DOHH2 (cell line): ENCODE results near the gene LSMEM2.
A peak's percentile ranks its signal among the peaks of the same experiment; 100 is the strongest.

Experiments
- H3F3A ChIP-seq: fragments of 200-600 bp; sonication (generic), shearing (Covaris generic); 2 replicates; pipeline ENCODE4 v1.6.0; 2016; ENCODE audit warnings: antibody characterized with exemption, mild to moderate bottlenecking; ENCODE audit not compliant: control insufficient read depth, insufficient read depth
- H3K27ac ChIP-seq: fragments of 200-600 bp; sonication (generic); 2 replicates; pipeline ENCODE4 v1.5.1; 2014; ENCODE audit warnings: low read depth, mild to moderate bottlenecking, low read length, moderate library complexity
- H3K27me3 ChIP-seq: fragments of 200-600 bp; sonication (generic); 2 replicates; pipeline ENCODE4 v1.6.1; 2014; ENCODE audit warnings: mild to moderate bottlenecking, low read length, mixed read lengths; ENCODE audit not compliant: control insufficient read depth
- H3K36me3 ChIP-seq: fragments of 200-600 bp; sonication (generic); 2 replicates; pipeline ENCODE4 v1.6.1; 2014; ENCODE audit warnings: mild to moderate bottlenecking, low read length, moderate library complexity, mixed read lengths; ENCODE audit not compliant: control insufficient read depth
- H3K4me1 ChIP-seq: fragments of 200-600 bp; sonication (generic); 2 replicates; pipeline ENCODE4 v1.6.1; 2014; ENCODE audit warnings: mild to moderate bottlenecking, low read length, mixed read lengths; ENCODE audit not compliant: control insufficient read depth
- H3K4me2 ChIP-seq: fragments of 200-600 bp; sonication (generic); 2 replicates; pipeline ENCODE4 v1.6.0; 2014; ENCODE audit warnings: mild to moderate bottlenecking, low read length, moderate library complexity
- H3K4me3 ChIP-seq: fragments of 200-600 bp; sonication (generic); 2 replicates; pipeline ENCODE4 v1.5.1; 2014; ENCODE audit warnings: mild to moderate bottlenecking, low read length, mixed read lengths
- H3K79me2 ChIP-seq: fragments of 200-600 bp; sonication (generic); 2 replicates; pipeline ENCODE4 v1.6.1; 2014; ENCODE audit warnings: mild to moderate bottlenecking, low read length, mixed read lengths; ENCODE audit not compliant: control insufficient read depth
- H3K9me2 ChIP-seq: fragments of 200-600 bp; sonication (generic); replicated peaks from 2 replicates; pipeline ENCODE4 v1.6.1; 2014; ENCODE audit warnings: mild to moderate bottlenecking, low read length, mixed read lengths; ENCODE audit not compliant: control insufficient read depth
- H3K9me3 ChIP-seq: fragments of 200-600 bp; sonication (generic); 2 replicates; pipeline ENCODE4 v1.6.1; 2014; ENCODE audit warnings: antibody characterized with exemption, low read length, mixed read lengths; ENCODE audit not compliant: control insufficient read depth, insufficient read depth
- H4K20me1 ChIP-seq: fragments of 200-600 bp; sonication (generic); 2 replicates; pipeline ENCODE4 v1.6.0; 2014; ENCODE audit warnings: low read depth, mild to moderate bottlenecking, antibody characterized with exemption, low read length, moderate library complexity; ENCODE audit not compliant: control insufficient read depth, insufficient read depth
- EZH2phosphoT487 ChIP-seq: fragments of 200-600 bp; sonication (generic); IDR thresholded peaks from 2 replicates; pipeline ENCODE4 v1.6.1; 2017; ENCODE audit warnings: borderline replicate concordance, mild to moderate bottlenecking, antibody characterized with exemption, low read length, moderate library complexity, mixed read lengths
- TF ChIP-seq, protein P1 (sequence below): fragments of 200-600 bp; sonication (generic); IDR thresholded peaks from one replicate; pipeline ENCODE4 v1.5.1; 2014; ENCODE audit warnings: antibody characterized with exemption, mild to moderate bottlenecking, low read depth, low read length; ENCODE audit not compliant: poor library complexity, severe bottlenecking

LSMEM2 gene

GRCh38 chr3:50323614-50324199 is 44.8 kb downstream of the LSMEM2 start:
- H4K20me1 ChIP-seq, result no peaks in the 10 kb centered on the region
- H3K27me3 ChIP-seq, result no peaks in the 10 kb centered on the region
- peaks cover 4% of the 10 kb centered on the region for H3F3A ChIP-seq
- H3K9me3 ChIP-seq, result no peaks in the 10 kb centered on the region
- TF ChIP-seq, protein P1, sequence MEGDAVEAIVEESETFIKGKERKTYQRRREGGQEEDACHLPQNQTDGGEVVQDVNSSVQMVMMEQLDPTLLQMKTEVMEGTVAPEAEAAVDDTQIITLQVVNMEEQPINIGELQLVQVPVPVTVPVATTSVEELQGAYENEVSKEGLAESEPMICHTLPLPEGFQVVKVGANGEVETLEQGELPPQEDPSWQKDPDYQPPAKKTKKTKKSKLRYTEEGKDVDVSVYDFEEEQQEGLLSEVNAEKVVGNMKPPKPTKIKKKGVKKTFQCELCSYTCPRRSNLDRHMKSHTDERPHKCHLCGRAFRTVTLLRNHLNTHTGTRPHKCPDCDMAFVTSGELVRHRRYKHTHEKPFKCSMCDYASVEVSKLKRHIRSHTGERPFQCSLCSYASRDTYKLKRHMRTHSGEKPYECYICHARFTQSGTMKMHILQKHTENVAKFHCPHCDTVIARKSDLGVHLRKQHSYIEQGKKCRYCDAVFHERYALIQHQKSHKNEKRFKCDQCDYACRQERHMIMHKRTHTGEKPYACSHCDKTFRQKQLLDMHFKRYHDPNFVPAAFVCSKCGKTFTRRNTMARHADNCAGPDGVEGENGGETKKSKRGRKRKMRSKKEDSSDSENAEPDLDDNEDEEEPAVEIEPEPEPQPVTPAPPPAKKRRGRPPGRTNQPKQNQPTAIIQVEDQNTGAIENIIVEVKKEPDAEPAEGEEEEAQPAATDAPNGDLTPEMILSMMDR, result no peak
- TF ChIP-seq EZH2phosphoT487, result no peak
- peaks cover 24% of the 10 kb centered on the region for H3K79me2 ChIP-seq
- H3K9me2 ChIP-seq, result no peaks in the 10 kb centered on the region
- H3K36me3 ChIP-seq, result peaks cover 31% of the 10 kb centered on the region
- H3K4me1 ChIP-seq, result peaks cover 34% of the 10 kb centered on the region
- H3K27ac ChIP-seq, result no peak overlapping the region
- H3K4me3 ChIP-seq, result no peak overlapping the region
- no peak overlapping the region for H3K4me2 ChIP-seq

DNA sequence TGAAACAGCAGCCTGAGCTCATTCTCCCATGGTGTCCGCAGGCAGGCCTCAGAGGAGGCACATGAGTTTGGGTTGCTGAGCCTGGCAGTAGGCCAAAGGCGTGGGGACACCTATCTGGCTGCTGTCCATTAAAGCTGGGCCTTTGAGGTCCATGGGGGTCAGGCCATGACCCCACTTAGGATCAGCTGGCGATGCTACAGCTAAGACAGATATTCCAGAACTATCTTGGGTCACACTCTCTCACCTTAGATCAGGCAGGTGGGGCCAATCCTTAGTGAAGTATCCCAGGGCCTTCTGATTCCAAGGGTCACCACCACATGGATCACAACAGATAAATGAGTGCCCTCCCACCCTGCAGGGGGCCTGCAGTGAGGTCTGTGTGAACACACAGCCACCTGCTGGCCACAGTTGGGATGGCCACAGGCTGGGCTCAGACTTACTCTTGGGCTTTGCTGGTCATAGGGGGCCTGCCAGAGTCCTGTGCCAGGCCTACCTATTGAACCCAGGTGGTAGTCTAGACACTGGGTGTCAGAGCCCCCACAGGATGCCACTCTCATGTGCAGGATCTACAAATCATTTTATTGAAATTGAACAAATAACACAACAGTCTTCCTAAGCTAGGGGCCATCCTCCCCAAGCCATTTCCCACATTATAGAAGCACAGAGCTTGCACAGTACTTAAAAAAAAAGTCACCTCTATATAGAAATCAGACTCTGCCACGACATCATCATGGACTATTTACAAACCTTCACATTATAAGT is 45.6 kb downstream of the LSMEM2 start:
- Histone ChIP-seq H3K27ac (no peak overlapping the region), H3K9me3 (no peaks in the 10 kb centered on the region), H3F3A (peaks cover 9% of the 10 kb centered on the region), H3K4me1 (peaks cover 38% of the 10 kb centered on the region), H3K79me2 (peaks cover 24% of the 10 kb centered on the region), H3K9me2 (no peaks in the 10 kb centered on the region), H3K36me3 (peaks cover 32% of the 10 kb centered on the region), H3K4me3 (no peak overlapping the region), H3K27me3 (no peaks in the 10 kb centered on the region), H3K4me2 (no peak overlapping the region), H4K20me1 (no peaks in the 10 kb centered on the region)
- TF ChIP-seq, protein P1, result peak; percentile 90
- no peak for TF ChIP-seq EZH2phosphoT487

DNA sequence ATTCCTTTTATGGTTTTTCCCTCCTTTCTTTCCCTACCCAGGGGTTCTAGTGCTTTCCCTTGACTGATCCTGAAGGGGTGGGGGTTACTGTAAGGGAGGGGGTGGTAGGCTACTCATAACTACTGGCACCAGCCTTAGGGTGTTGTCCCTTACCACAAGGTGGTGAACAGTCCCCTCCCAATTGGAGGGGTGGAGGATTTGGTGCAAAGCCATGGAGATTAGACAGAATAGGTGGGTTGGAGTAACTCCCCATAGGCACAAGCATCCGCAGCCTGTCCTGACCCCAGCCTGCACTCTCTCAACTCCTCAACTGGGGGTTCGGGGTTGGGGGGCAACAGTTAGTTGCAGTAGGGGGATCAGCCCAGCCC is 46.2 kb downstream of the LSMEM2 start:
- peaks cover 38% of the 10 kb centered on the region for H3K36me3 ChIP-seq
- H3K4me2 ChIP-seq, result no peak overlapping the region
- peaks cover 24% of the 10 kb centered on the region for H3K79me2 ChIP-seq
- peaks cover 36% of the 10 kb centered on the region for H3K4me1 ChIP-seq
- H3K9me3 ChIP-seq, result no peaks in the 10 kb centered on the region
- H3K27ac ChIP-seq, result no peak overlapping the region
- H3K27me3 ChIP-seq, result no peaks in the 10 kb centered on the region
- H3K4me3 ChIP-seq, result no peak overlapping the region
- TF ChIP-seq, protein P1, result no peak
- no peak for TF ChIP-seq EZH2phosphoT487
- no peaks in the 10 kb centered on the region for H3K9me2 ChIP-seq
- no peaks in the 10 kb centered on the region for H4K20me1 ChIP-seq
- H3F3A ChIP-seq, result peaks cover 12% of the 10 kb centered on the region
